Sigmoid colon (tissue), 3 donors: ENCODE data around the gene FGF14.

Source experiments
- POLR2A ChIP-seq, 2 donors: fragments of 450-650 bp; IDR thresholded peaks; one replicate each; pipeline ENCODE4 v1.6.1; 2016; ENCODE audit warnings: antibody characterized with exemption in 2 of 2, mild to moderate bottlenecking in 2 of 2, moderate library complexity in 2 of 2
- TF ChIP-seq, protein P1 (sequence below), 4 experiments: fragments of 450-650 bp in 3 of 4; fragments of 200-600 bp in 1 of 4; IDR thresholded peaks; one replicate each; pipeline ENCODE4 v1.5.1; 2016 to 2019; ENCODE audit warnings: antibody characterized with exemption in 4 of 4, mild to moderate bottlenecking in 3 of 4, moderate library complexity in 2 of 4

DNA sequence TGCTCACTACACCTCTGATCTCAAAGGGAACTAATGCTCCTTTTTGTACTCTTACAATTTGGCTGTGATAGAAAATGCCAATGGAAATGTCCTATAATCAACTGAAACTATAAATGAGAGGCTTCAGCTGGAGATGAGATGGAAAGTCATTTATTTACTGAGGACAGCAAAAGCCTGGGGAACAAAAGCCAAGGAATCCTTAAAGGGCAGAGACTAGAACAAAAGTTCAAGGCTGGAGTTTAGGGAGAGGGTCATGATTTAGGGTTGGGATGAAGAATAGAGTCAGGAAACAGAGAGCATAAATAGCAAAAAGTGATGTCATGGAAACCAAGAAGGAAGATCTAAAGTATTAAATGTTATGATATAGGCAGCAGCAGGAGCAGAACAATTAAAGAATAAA lies 401.1 kb downstream of the FGF14 start:
- TF ChIP-seq, protein P1, sequence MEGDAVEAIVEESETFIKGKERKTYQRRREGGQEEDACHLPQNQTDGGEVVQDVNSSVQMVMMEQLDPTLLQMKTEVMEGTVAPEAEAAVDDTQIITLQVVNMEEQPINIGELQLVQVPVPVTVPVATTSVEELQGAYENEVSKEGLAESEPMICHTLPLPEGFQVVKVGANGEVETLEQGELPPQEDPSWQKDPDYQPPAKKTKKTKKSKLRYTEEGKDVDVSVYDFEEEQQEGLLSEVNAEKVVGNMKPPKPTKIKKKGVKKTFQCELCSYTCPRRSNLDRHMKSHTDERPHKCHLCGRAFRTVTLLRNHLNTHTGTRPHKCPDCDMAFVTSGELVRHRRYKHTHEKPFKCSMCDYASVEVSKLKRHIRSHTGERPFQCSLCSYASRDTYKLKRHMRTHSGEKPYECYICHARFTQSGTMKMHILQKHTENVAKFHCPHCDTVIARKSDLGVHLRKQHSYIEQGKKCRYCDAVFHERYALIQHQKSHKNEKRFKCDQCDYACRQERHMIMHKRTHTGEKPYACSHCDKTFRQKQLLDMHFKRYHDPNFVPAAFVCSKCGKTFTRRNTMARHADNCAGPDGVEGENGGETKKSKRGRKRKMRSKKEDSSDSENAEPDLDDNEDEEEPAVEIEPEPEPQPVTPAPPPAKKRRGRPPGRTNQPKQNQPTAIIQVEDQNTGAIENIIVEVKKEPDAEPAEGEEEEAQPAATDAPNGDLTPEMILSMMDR (IDR thresholded peaks at IDR 0.05), result no peak
- TF ChIP-seq POLR2A (IDR thresholded peaks at IDR 0.05), result no peak
